HepG2 (cell line): Measurements from ENCODE around the gene MAP2K5. TPM values are rescaled to one million over a fixed set of nuclear protein-coding genes. Genes with fewer than 3 reads are reported as not detected.

Experiments used
- ATAC-seq: fragments of 200-7000 bp; cut with Tn5 transposase; 3 replicates; pipeline ENCODE4 v1.9.1; 2020; ENCODE audit warnings: mild to moderate bottlenecking, moderate library complexity
- BruUV-seq: library from RNA; stranded (reverse); fragments of 400-500 nt; replicated peaks from 2 replicates; lab custom pipeline; 2021; lab: Mats Ljungman, UMichigan
- CTCF ChIA-PET: fragments of 300-600 bp; formaldehyde crosslinking; extraction: SDS; loops from one replicate; lab custom pipeline; 2021; ENCODE audit warnings: low total read pairs, inconsistent platforms, low intra/inter-chr PET ratio; lab: Yijun Ruan, JAX
- POLR2A ChIA-PET: fragments of 350-600 bp; sonication (Branson Sonifier 250); formaldehyde crosslinking; loops from one replicate; lab custom pipeline; 2020; ENCODE audit warnings: antibody characterized with exemption, inconsistent platforms; lab: Yijun Ruan, JAX
- DNase-seq: peaks from one replicate; pipeline ENCODE4 v3.0.0-alpha.2; 2015; ENCODE audit warnings: low spot score
- FAIRE-seq: peaks from 3 replicates; lab custom pipeline; 2011; peaks lifted over from hg19 to GRCh38; lab: Jason Lieb, UNC
- H2AFZ ChIP-seq: one replicate; pipeline ENCODE4 v1.6.1; 2011; ENCODE audit warnings: low read length, inconsistent platforms
- H3K27ac ChIP-seq: fragments of 300-600 bp; 3 replicates; pipeline ENCODE4 v1.8.0; 2011; ENCODE audit warnings: mixed run types, mild to moderate bottlenecking, mixed read lengths, low read length, inconsistent platforms; ENCODE audit not compliant: insufficient read depth; ENCODE audit errors: extremely low read length
- H3K27me3 ChIP-seq, 2 experiments: fragments of 200-600 bp in 1 of 2; 2 replicates in 1 of 2; 3 replicates in 1 of 2; pipeline versions ENCODE4 v1.6.0 to v1.8.0; 2011; ENCODE audit warnings: low read length in 2 of 2, mild to moderate bottlenecking in 2 of 2, moderate library complexity in 2 of 2, inconsistent platforms in 1 of 2; ENCODE audit not compliant: insufficient read depth in 2 of 2, control insufficient read depth in 1 of 2
- H3K36me3 ChIP-seq, 2 experiments: fragments of 200-600 bp in 1 of 2; replicated peaks in 1 of 2; 2 replicates in 1 of 2; 3 replicates in 1 of 2; pipeline versions ENCODE4 v1.5.1 to v1.8.0; 2011; ENCODE audit warnings: low read length in 2 of 2, inconsistent platforms in 1 of 2; ENCODE audit not compliant: insufficient read depth in 2 of 2, control insufficient read depth in 1 of 2
- H3K4me1 ChIP-seq: 2 replicates; pipeline ENCODE4 v1.5.1; 2012; ENCODE audit warnings: low read length, inconsistent platforms; ENCODE audit not compliant: insufficient read depth
- H3K4me2 ChIP-seq: 2 replicates; pipeline ENCODE4 v1.6.0; 2011; ENCODE audit warnings: low read depth, low read length, inconsistent platforms
- H3K4me3 ChIP-seq, 3 experiments: fragments of 200-600 bp in 1 of 3; sonication (generic), shearing (Covaris generic) in 1 of 3; replicated peaks in 1 of 3; 2 replicates each; pipeline ENCODE4 v1.5.1; 2011 to 2016; ENCODE audit warnings: low read length in 3 of 3, inconsistent platforms in 2 of 3, low read depth in 2 of 3, mild to moderate bottlenecking in 2 of 3, control low read depth in 1 of 3, mixed read lengths in 1 of 3; ENCODE audit not compliant: insufficient read depth in 1 of 3
- H3K79me2 ChIP-seq: one replicate; pipeline ENCODE4 v1.6.1; 2011; ENCODE audit warnings: low read length, inconsistent platforms; ENCODE audit not compliant: insufficient read depth
- H3K9ac ChIP-seq: 2 replicates; pipeline ENCODE4 v1.6.0; 2011; ENCODE audit warnings: mild to moderate bottlenecking, low read depth, low read length, inconsistent platforms; ENCODE audit not compliant: insufficient read depth
- H3K9me3 ChIP-seq: 2 replicates; pipeline ENCODE4 v1.5.1; 2012; ENCODE audit warnings: mild to moderate bottlenecking, low read length
- H4K20me1 ChIP-seq: 2 replicates; pipeline ENCODE4 v1.6.0; 2011; ENCODE audit warnings: inconsistent platforms, mild to moderate bottlenecking, low read length, moderate library complexity; ENCODE audit not compliant: insufficient read depth
- ATF7 ChIP-seq, 2 experiments: fragments of 450-650 bp in 1 of 2; sonication (generic) in 1 of 2; formaldehyde crosslinking in 1 of 2; IDR thresholded peaks; 2 replicates each; pipeline versions ENCODE4 v1.4.0 to v1.6.1; 2016 to 2020; ENCODE audit warnings: antibody characterized with exemption in 1 of 2, mild to moderate bottlenecking in 1 of 2, missing genetic modification reagents in 1 of 2
- ATRX ChIP-seq: sonication (generic); formaldehyde crosslinking; IDR thresholded peaks from 2 replicates; pipeline ENCODE4 v1.4.0; 2020; ENCODE audit warnings: missing genetic modification reagents, borderline replicate concordance
- HNRNPLL ChIP-seq: fragments of 200-400 bp; formaldehyde crosslinking; IDR thresholded peaks from 2 replicates; pipeline ENCODE4 v1.6.1; 2017; ENCODE audit warnings: mild to moderate bottlenecking, low read depth, low read length; ENCODE audit not compliant: poor library complexity, severe bottlenecking
- HOXA3 ChIP-seq: sonication (generic); formaldehyde crosslinking; IDR thresholded peaks from 2 replicates; pipeline ENCODE4 v1.5.0; 2020; ENCODE audit warnings: missing genetic modification reagents
- NFAT5 ChIP-seq: sonication (generic); formaldehyde crosslinking; IDR thresholded peaks from 2 replicates; pipeline ENCODE4 v1.4.0; 2020; ENCODE audit warnings: missing genetic modification reagents
- PHF21A ChIP-seq: sonication (generic); formaldehyde crosslinking; IDR thresholded peaks from 2 replicates; pipeline ENCODE4 v1.5.0; 2020; ENCODE audit warnings: mild to moderate bottlenecking, missing genetic modification reagents
- TCF7L2 ChIP-seq: IDR thresholded peaks from 2 replicates; pipeline ENCODE4 v1.6.1; 2011; ENCODE audit warnings: mild to moderate bottlenecking, low read depth, low read length, moderate library complexity
- ZFP36 ChIP-seq: fragments of 150-350 bp; IDR thresholded peaks from 2 replicates; pipeline ENCODE4 v1.6.1; 2018; ENCODE audit warnings: borderline replicate concordance, low read length, low read depth; ENCODE audit not compliant: partially characterized antibody
- ZNF232 ChIP-seq: sonication (generic); formaldehyde crosslinking; IDR thresholded peaks from 2 replicates; pipeline ENCODE4 v1.4.0; 2020; ENCODE audit warnings: missing genetic modification reagents, borderline replicate concordance
- ZNF570 ChIP-seq: sonication (generic); formaldehyde crosslinking; IDR thresholded peaks from 2 replicates; pipeline ENCODE4 v1.4.0; 2020; ENCODE audit warnings: mild to moderate bottlenecking, missing genetic modification reagents, borderline replicate concordance
- ZNF646 ChIP-seq: sonication (generic); formaldehyde crosslinking; IDR thresholded peaks from 2 replicates; pipeline ENCODE4 v1.9.0; 2021; ENCODE audit warnings: mild to moderate bottlenecking, missing genetic modification reagents
- WGBS: methylation state at CpG from one replicate; pipeline ENCODE4 v1.1.6; 2017; ENCODE audit warnings: low lambda C conversion rate; 5-methylcytosine and 5-hydroxymethylcytosine counted together
- in situ Hi-C: cut with HindIII; loops from 2 replicates; pipeline ENCODE4 v1.10.0; 2017; ENCODE audit warnings: low pct_unique_long_range_greater_than_20kb; ENCODE audit not compliant: extremely low pct_ligation_motif_present
- intact Hi-C: fragments of 100-400 bp; cut with micrococcal nuclease; formaldehyde crosslinking; loops from one replicate; pipeline ENCODE4 v1.10.0; 2022; ENCODE audit not compliant: unreplicated experiment
- polyA plus RNA-seq, 8 experiments: library from polyadenylated mRNA; depleted of rRNA in 3 of 8; stranded (reverse) in 7 of 8; unstranded in 1 of 8; fragments of >200 nt; fragmentation: Illumina TruSeq in 4 of 8; extraction: Trizol in 4 of 8; gene quantifications; 2 replicates each; pipeline versions ENCODE4 v1.2.1 to v1.2.3, GENCODE V29; 2011 to 2016; ENCODE audit warnings: low read depth in 4 of 8, missing spikeins in 1 of 8, mixed read lengths in 1 of 8; ENCODE audit not compliant: insufficient read depth in 1 of 8
- total RNA-seq, 5 experiments: library from RNA; depleted of rRNA; stranded (reverse); fragments of >200 nt; fragmentation: Illumina TruSeq; extraction: Trizol; gene quantifications; 2 replicates each; pipeline ENCODE4 v1.2.3, GENCODE V29; 2016; ENCODE audit warnings: low read depth in 1 of 5

MAP2K5 gene
- total and polyA plus RNA-seq, 2 of the 13 experiments (the other 11 are each of a cell fraction or from before 2014, with no cell fraction given), result 4.0 to 4.3 TPM

GRCh38 chr15:67584157-67584556, 41.7 kb downstream of the MAP2K5 start (continued):
- TF ChIP-seq ZNF646 (CRISPR knock-in tag), result no peak
- TF ChIP-seq, all 625 proteins: peak for 0

DNA sequence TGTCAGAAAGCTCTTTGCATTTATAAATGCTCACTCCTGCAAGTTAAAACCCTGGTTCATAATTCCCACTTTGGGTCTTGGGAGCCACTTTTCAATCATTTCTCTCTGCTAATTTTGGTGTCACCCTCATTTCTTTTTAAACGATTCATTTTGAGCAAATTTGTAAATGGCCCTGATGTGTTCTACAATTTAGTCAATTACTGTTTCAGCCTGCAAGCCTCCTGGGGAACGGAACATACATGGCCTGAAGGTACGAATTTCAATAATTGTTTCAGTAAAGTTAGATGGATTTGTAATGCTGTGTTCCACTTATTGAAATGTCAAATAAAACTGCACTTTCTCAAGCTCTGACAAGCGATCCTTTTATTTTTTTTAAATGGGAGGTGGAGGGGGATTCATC, 43.2 kb downstream of the MAP2K5 start:
- Histone ChIP-seq H3K36me3 (peaks cover 0 to 22% of the 10 kb centered on the region in 2 experiments; a peak in 1 of 5 replicates), H3K4me2 (no peak overlapping the region), H2AFZ (no peak overlapping the region), H3K27ac (no peak overlapping the region), H4K20me1 (no peaks in the 10 kb centered on the region; the same call in 1 of the 2 replicates), H3K9me3 (no peaks in the 10 kb centered on the region), H3K4me3 (no peak overlapping the region), H3K4me1 (no peaks in the 10 kb centered on the region), H3K27me3 (no peaks in the 10 kb centered on the region; a peak in 1 of 5 replicates), H3K79me2 (no peaks in the 10 kb centered on the region), H3K9ac (no peak overlapping the region)
- no peak for DNase-seq
- no peak for ATAC-seq
- 93% methylated on average over 4 of the region's 4 CpGs for WGBS
- BruUV-seq, result no TSS peak
- intact Hi-C loops, result no loop called here
- in situ Hi-C loops, result no loop called here
- no peak for FAIRE-seq
- CTCF ChIA-PET, result no interaction called here
- POLR2A ChIA-PET, result no interaction called here
- TF ChIP-seq ZNF232 (CRISPR knock-in tag), result no peak
- no peak for TF ChIP-seq ZNF570
- TF ChIP-seq TCF7L2, result no peak
- TF ChIP-seq ATF7 (IDR thresholded peaks at IDR 0.05), result no peak
- no peak for TF ChIP-seq ATF7 (CRISPR knock-in tag; IDR thresholded peaks at IDR 0.05)
- no peak for TF ChIP-seq HOXA3
- TF ChIP-seq HNRNPLL, result no peak
- no peak for TF ChIP-seq ATRX (CRISPR knock-in tag)
- TF ChIP-seq NFAT5 (CRISPR knock-in tag), result no peak
- TF ChIP-seq ZFP36, result no peak
- no peak for TF ChIP-seq PHF21A
